ENCODE data around the gene KLF7. TPM values are rescaled to one million over a fixed set of nuclear protein-coding genes. Genes with fewer than 3 reads are reported as not detected.
A peak's percentile ranks its signal among the peaks of the same experiment; 100 is the strongest.

Gene KLF7
- total RNA-seq, 1 experiment from 2014 or later = 15.4 TPM

DNA sequence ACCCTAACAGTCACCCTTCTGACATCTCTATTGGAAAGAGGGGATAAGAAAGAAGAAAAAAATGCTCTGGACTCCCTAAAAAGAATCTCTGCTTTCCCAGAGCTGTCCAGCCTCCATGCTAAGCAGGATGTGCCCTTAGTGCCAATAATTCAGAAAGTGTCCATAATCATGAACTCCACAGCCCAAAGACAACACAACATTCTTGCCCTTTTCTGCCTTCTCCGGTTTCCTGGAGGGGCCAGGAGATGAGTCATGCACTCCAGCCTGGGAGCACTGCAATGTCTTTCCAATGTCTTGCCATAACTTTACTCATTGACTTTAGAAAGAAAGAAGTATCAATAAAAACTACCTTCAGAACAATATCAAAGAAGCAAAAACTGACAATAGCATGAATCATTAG lies 44.0 kb downstream of the KLF7 start:
- H3K27me3 ChIP-seq (ENCODE audit: insufficient read depth, low read length) = no peaks in the 10 kb centered on the region
- no peaks in the 10 kb centered on the region for H3K79me2 ChIP-seq (ENCODE audit: insufficient read depth, low read length)
- CTCF ChIA-PET = no interaction called here
- H3K9ac ChIP-seq (ENCODE audit: low read length) = no peak overlapping the region
- H3K9me3 ChIP-seq (ENCODE audit: control insufficient read depth in 1 of 2, insufficient read depth in 1 of 2, low read depth in 1 of 2, low read length in 2 of 2) = no peaks in the 10 kb centered on the region
- peak; percentile 56 for DNase-seq (ENCODE audit: low read depth, low spot score)
- intact Hi-C loops (cut with micrococcal nuclease) = no loop called here
- peak overlapping the region; percentile 66 for H3K4me2 ChIP-seq (ENCODE audit: low read length)
- ATAC-seq = peak; percentile 75
- POLR2A ChIA-PET = interaction anchor here (1.4 kb wide), 1 partner anchor 44 kb away, joined by 3 read pairs; the partner anchor contains the start of gene KLF7
- H3K4me3 ChIP-seq (replicated peaks in 1 of 2; ENCODE audit: low read depth in 1 of 2, low read length in 2 of 2) = peak overlapping the region in 1 of 2 experiments; percentile 11; a peak in 1 of 4 replicates
- no peaks in the 10 kb centered on the region for H4K20me1 ChIP-seq (ENCODE audit: insufficient read depth)
- no peak overlapping the region for H2AFZ ChIP-seq (ENCODE audit: low read depth, low read length, poor library complexity, severe bottlenecking)
- peak; percentile 18 for TF ChIP-seq YY1 (IDR thresholded peaks at IDR 0.05; ENCODE audit: extremely low read depth, insufficient replicate concordance, low read depth, low read length)
- TF ChIP-seq RAD21 (IDR thresholded peaks at IDR 0.05; ENCODE audit: low read depth) = peak; percentile 27; the same call in 1 of the 2 replicates
- TF ChIP-seq CBX3 (IDR thresholded peaks at IDR 0.05; ENCODE audit: low read depth) = peak; percentile 88
- TF ChIP-seq POLR2AphosphoS5 (IDR thresholded peaks at IDR 0.05; ENCODE audit: low read depth, low read length) = peak; percentile 32; the same call in 1 of the 2 replicates
- TF ChIP-seq FOSL1 (IDR thresholded peaks at IDR 0.05; ENCODE audit: low read depth) = peak; percentile 95
- TF ChIP-seq, protein P1, sequence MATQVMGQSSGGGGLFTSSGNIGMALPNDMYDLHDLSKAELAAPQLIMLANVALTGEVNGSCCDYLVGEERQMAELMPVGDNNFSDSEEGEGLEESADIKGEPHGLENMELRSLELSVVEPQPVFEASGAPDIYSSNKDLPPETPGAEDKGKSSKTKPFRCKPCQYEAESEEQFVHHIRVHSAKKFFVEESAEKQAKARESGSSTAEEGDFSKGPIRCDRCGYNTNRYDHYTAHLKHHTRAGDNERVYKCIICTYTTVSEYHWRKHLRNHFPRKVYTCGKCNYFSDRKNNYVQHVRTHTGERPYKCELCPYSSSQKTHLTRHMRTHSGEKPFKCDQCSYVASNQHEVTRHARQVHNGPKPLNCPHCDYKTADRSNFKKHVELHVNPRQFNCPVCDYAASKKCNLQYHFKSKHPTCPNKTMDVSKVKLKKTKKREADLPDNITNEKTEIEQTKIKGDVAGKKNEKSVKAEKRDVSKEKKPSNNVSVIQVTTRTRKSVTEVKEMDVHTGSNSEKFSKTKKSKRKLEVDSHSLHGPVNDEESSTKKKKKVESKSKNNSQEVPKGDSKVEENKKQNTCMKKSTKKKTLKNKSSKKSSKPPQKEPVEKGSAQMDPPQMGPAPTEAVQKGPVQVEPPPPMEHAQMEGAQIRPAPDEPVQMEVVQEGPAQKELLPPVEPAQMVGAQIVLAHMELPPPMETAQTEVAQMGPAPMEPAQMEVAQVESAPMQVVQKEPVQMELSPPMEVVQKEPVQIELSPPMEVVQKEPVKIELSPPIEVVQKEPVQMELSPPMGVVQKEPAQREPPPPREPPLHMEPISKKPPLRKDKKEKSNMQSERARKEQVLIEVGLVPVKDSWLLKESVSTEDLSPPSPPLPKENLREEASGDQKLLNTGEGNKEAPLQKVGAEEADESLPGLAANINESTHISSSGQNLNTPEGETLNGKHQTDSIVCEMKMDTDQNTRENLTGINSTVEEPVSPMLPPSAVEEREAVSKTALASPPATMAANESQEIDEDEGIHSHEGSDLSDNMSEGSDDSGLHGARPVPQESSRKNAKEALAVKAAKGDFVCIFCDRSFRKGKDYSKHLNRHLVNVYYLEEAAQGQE (IDR thresholded peaks at IDR 0.05; ENCODE audit: low read depth) = no peak
- peak; percentile 55 for TF ChIP-seq TCF7L2 (IDR thresholded peaks at IDR 0.05; ENCODE audit: borderline replicate concordance, extremely low read depth, insufficient read depth, insufficient read length)
- TF ChIP-seq, protein P2, sequence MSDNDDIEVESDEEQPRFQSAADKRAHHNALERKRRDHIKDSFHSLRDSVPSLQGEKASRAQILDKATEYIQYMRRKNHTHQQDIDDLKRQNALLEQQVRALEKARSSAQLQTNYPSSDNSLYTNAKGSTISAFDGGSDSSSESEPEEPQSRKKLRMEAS (IDR thresholded peaks at IDR 0.05) = peak; percentile 56; the same call in 1 of the 2 replicates
- peak; percentile 86 for TF ChIP-seq SP1 (IDR thresholded peaks at IDR 0.05; ENCODE audit: low read depth)
- peak; percentile 93 for TF ChIP-seq JUND (IDR thresholded peaks at IDR 0.05)
- TF ChIP-seq, protein P3, sequence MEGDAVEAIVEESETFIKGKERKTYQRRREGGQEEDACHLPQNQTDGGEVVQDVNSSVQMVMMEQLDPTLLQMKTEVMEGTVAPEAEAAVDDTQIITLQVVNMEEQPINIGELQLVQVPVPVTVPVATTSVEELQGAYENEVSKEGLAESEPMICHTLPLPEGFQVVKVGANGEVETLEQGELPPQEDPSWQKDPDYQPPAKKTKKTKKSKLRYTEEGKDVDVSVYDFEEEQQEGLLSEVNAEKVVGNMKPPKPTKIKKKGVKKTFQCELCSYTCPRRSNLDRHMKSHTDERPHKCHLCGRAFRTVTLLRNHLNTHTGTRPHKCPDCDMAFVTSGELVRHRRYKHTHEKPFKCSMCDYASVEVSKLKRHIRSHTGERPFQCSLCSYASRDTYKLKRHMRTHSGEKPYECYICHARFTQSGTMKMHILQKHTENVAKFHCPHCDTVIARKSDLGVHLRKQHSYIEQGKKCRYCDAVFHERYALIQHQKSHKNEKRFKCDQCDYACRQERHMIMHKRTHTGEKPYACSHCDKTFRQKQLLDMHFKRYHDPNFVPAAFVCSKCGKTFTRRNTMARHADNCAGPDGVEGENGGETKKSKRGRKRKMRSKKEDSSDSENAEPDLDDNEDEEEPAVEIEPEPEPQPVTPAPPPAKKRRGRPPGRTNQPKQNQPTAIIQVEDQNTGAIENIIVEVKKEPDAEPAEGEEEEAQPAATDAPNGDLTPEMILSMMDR (IDR thresholded peaks at IDR 0.05 in 2 of 3, conservative IDR thresholded peaks at IDR 0.05 in 1 of 3; ENCODE audit: borderline replicate concordance in 1 of 3, insufficient read depth in 1 of 3, low read depth in 2 of 3, low read length in 2 of 3) = no peak
- peak; percentile 71 for TF ChIP-seq CEBPB (IDR thresholded peaks at IDR 0.05; ENCODE audit: low read depth)
- TF ChIP-seq SRF (IDR thresholded peaks at IDR 0.05; ENCODE audit: low read depth) = peak; percentile 45; the same call in 1 of the 2 replicates
- no peak; the same call in 1 of the 2 replicates for TF ChIP-seq ELF1 (IDR thresholded peaks at IDR 0.05; ENCODE audit: borderline replicate concordance, low read depth)
- no peak for TF ChIP-seq EZH2phosphoT487 (IDR thresholded peaks at IDR 0.05; ENCODE audit: borderline replicate concordance)
- TF ChIP-seq EZH2 (IDR thresholded peaks at IDR 0.05) = no peak
- H3K36me3 ChIP-seq (ENCODE audit: control insufficient read depth in 1 of 2, insufficient read depth in 2 of 2, low read length in 2 of 2) = no peaks in the 10 kb centered on the region
- peaks cover 27 to 41% of the 10 kb centered on the region in 2 experiments for H3K4me1 ChIP-seq (ENCODE audit: control insufficient read depth in 1 of 2, insufficient read depth in 2 of 2, low read length in 2 of 2)
- RAD21 ChIA-PET (ENCODE audit: low non-redundant PET in 1 of 2, low total read pairs in 2 of 2, uncharacterized antibody in 2 of 2, unreplicated experiment in 2 of 2) = no interaction called here
- BruUV-seq (replicated peaks) = no TSS peak
- H3K9me2 ChIP-seq (ENCODE audit: insufficient read depth) = no peaks in the 10 kb centered on the region
- H3K27ac ChIP-seq (ENCODE audit: low read depth, low read length) = peak overlapping the region; percentile 48
